ENCODE data around the gene EPS8L2.

EPS8L2 gene

DNA sequence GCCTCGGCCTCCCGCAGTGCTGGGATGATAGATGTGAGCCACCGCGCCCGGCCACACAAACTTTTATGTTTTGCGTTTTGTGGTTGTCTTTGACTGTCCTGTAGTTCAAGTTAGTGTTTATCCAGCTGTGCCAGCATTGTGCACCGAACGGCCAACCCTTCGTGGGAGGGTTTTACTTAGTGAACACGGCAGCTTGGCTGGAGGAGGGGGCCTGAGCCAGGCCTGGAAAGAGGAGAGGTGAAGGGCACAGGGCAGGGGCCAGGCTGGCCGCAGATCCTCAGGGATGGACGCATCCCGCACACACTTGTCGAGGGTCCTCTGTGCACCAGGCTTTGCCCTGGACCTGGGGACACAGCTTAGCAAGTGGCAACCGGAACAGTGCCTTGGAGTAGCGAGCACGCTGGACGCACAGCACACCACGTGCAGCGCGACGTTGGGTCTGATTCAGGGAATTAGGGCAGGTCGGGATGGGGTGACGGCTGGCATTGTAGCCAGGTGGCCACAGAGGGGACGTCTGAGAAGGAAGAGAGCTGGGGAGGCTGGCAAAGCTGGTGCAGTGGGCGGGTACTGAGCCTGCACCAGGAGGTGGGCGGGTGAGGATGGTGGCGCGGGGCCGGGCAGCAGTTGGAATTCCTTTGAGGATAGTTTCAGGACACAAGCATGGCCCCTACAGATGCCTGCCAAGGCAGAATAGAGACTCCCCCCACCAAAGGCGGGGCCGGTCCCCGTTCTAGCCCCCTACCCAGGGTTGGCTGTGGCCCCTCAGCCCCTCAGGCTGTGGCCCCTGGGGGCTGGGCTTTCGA is 13.4 kb downstream of the EPS8L2 start:
- Histone ChIP-seq H3K4me1 (ENCODE audit: control insufficient read depth in 1 of 2, insufficient read depth in 1 of 2, low read depth in 1 of 2, low read length in 1 of 2) (peaks cover 24 to 30% of the 10 kb centered on the region in 2 experiments), H3K9me3 (no peaks in the 10 kb centered on the region), H3K36me3 (no peaks in the 10 kb centered on the region), H3K27ac (no peak overlapping the region), H3K27me3 (peaks cover 88% of the 10 kb centered on the region), H3K4me3 (ENCODE audit: low read depth in 1 of 2, low read length in 1 of 2) (no peak overlapping the region)
- no peak for TF ChIP-seq CTCF (IDR thresholded peaks at IDR 0.05)

GRCh38 chr11:720017-720641 is 14.1 kb downstream of the EPS8L2 start:
- Histone ChIP-seq H3K36me3 (no peaks in the 10 kb centered on the region), H3K27ac (no peak overlapping the region), H3K9me3 (no peaks in the 10 kb centered on the region), H3K4me3 (ENCODE audit: low read depth in 1 of 2, low read length in 1 of 2) (peak overlapping the region; percentile 49 to 55), H3K27me3 (peaks cover 89% of the 10 kb centered on the region), H3K4me1 (ENCODE audit: control insufficient read depth in 1 of 2, insufficient read depth in 1 of 2, low read depth in 1 of 2, low read length in 1 of 2) (peaks cover 24 to 30% of the 10 kb centered on the region in 2 experiments)
- no peak for TF ChIP-seq CTCF (IDR thresholded peaks at IDR 0.05)

- Histone ChIP-seq H3K27ac (no peak overlapping the region), H3K27me3 (peaks cover 94% of the 10 kb centered on the region), H3K36me3 (no peaks in the 10 kb centered on the region), H3K4me3 (ENCODE audit: low read depth in 1 of 2, low read length in 1 of 2) (peak overlapping the region; percentile 49 to 55), H3K9me3 (no peaks in the 10 kb centered on the region), H3K4me1 (ENCODE audit: control insufficient read depth in 1 of 2, insufficient read depth in 1 of 2, low read depth in 1 of 2, low read length in 1 of 2) (peaks cover 30 to 35% of the 10 kb centered on the region in 2 experiments)
- TF ChIP-seq CTCF (IDR thresholded peaks at IDR 0.05) = no peak
Measured at GRCh38 chr11:720642-721246, 14.7 kb downstream of the EPS8L2 start.

GRCh38 chr11:721247-721740 is 15.3 kb downstream of the EPS8L2 start:
- Histone ChIP-seq H3K4me3 (ENCODE audit: low read depth in 1 of 2, low read length in 1 of 2) (peak overlapping the region; percentile 49 to 55), H3K27me3 (peaks cover 94% of the 10 kb centered on the region), H3K27ac (peak overlapping the region; percentile 3), H3K4me1 (ENCODE audit: control insufficient read depth in 1 of 2, insufficient read depth in 1 of 2, low read depth in 1 of 2, low read length in 1 of 2) (peaks cover 30 to 41% of the 10 kb centered on the region in 2 experiments), H3K9me3 (no peaks in the 10 kb centered on the region), H3K36me3 (no peaks in the 10 kb centered on the region)
- no peak for TF ChIP-seq CTCF (IDR thresholded peaks at IDR 0.05)

- no peaks in the 10 kb centered on the region for H3K9me3 ChIP-seq
- H3K4me3 ChIP-seq (ENCODE audit: low read depth in 1 of 2, low read length in 1 of 2) = peak overlapping the region; percentile 49 to 55
- no peak for TF ChIP-seq CTCF (IDR thresholded peaks at IDR 0.05)
- no peaks in the 10 kb centered on the region for H3K36me3 ChIP-seq
- peaks cover 35 to 46% of the 10 kb centered on the region in 2 experiments for H3K4me1 ChIP-seq (ENCODE audit: control insufficient read depth in 1 of 2, insufficient read depth in 1 of 2, low read depth in 1 of 2, low read length in 1 of 2)
- peak overlapping the region; percentile 48 for H3K27ac ChIP-seq
- H3K27me3 ChIP-seq = peaks cover 89% of the 10 kb centered on the region
Measured at GRCh38 chr11:721741-722345, 15.8 kb downstream of the EPS8L2 start.

Measured in neutrophil (primary cell).